Measurements from ENCODE around the gene ADARB2. TPM values are rescaled to one million over a fixed set of nuclear protein-coding genes. Genes with fewer than 3 reads are reported as not detected.

Gene ADARB2
- total RNA-seq, 3 donors from 2014 or later = 0.03 to 0.05 TPM; not detected in 1

DNA sequence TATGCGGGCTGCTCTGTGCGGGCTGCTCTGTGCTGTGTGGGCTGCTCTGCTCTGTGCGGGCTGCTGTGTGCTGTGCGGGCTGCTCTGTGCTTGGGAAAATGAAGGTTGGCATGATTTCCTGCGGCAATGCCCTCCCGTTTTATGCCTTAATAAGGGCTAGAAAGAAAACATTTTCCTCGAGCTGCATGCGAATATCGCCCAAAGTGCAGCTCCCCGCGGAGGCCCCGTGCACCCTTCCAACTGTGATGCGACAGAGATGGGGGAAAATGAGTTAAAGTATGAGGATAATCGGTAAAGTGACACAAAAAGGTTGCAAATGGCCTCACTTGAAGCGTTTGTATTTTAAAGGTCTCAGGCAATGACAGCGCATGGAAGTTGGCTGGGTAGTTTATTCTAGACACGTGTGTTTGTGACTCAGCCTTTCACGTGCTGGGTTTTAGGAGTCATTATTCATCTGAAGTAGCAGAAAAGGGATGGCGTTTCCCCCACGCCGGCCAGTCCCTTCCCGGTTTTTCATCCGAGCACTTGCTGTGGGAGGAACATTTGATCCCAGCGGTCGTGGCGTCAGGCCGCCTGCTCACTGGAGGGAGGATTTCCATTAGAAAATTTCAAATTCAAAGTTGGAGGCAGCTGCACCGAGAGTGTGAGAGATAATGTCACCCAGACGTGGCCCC is 220.7 kb downstream of the ADARB2 start:
- Mint-ChIP-seq H3K36me3 (ENCODE audit: insufficient read depth) (no peaks in the 10 kb centered on the region), H3K4me1 (ENCODE audit: low read depth) (no peaks in the 10 kb centered on the region), H3K9me3 (no peaks in the 10 kb centered on the region), H3K27me3 (ENCODE audit: low read depth) (no peaks in the 10 kb centered on the region), H3K4me3 (no peak overlapping the region)
- DNase-seq = no peak
- ATAC-seq = no peak

DNA sequence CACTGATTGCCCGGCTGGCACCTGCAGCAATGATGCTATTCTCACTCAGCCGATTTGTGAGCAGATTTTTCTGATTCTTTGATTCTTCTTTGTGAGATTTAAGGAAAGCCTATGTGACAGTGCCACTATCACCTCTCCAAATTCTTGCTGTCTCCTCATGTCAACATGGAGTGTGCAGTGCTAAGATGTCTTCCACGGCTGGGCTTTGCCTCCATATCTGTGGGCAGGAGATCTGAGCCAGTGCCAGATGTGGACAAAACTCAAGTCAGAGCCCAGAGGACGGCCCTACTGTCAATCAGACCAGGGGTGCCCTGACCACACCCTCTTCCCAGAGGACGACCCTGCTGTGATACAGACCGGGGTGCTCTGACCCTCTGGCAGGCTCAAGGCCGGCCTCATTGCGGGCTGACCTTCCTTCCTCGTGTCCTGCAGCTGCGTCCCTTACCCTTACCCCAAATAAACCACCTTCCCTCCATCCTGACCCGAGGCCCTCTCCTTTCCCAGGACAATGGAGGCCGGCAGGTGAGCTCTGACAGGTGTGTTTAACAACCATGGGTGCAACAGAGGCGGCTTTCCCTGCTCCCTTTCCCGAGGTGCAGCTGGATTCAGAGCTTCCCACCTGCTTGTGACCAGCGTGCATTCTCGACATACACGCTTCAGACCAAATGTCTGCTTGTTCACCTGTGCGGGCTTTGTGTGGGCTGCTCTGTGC is 221.4 kb downstream of the ADARB2 start:
- Mint-ChIP-seq H3K36me3 (ENCODE audit: insufficient read depth) (no peaks in the 10 kb centered on the region), H3K9me3 (no peaks in the 10 kb centered on the region), H3K4me3 (no peak overlapping the region), H3K4me1 (ENCODE audit: low read depth) (no peaks in the 10 kb centered on the region), H3K27me3 (ENCODE audit: low read depth) (no peaks in the 10 kb centered on the region)
- ATAC-seq = no peak
- DNase-seq = no peak

DNA sequence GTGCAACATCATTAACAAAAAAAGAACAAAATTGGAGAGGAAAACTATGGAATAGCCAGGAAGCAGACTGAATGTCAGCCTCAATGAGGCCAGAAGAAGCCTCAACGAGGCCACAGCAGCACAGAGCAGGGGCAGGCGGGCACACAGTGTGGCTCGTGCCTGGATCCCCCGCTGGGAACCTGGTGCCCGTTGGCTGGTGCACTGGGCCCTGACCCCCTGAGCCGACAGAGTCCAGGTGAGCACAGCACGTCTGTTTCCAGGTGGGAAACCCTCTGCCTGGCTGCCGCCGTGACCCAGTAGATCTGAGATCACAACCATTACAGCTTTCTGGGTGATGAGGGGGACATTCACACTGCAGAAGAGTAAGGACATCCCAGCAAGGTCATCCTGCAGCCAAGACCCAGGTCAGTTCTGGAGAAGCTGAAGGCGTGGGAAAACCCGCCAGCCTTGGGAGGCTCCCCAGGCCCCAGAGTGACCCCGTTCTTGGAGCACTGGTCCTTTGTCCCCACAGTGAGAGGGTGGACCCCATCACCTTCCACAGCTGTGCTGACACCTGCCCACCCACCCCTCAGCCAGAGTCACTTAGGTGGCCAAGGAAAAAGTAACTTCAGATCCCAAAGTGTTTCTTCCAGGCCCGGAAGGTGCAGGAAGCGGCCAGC is 222.1 kb downstream of the ADARB2 start:
- Mint-ChIP-seq H3K9me3 (no peaks in the 10 kb centered on the region), H3K4me3 (no peak overlapping the region), H3K36me3 (ENCODE audit: insufficient read depth) (no peaks in the 10 kb centered on the region), H3K4me1 (ENCODE audit: low read depth) (no peaks in the 10 kb centered on the region), H3K27me3 (ENCODE audit: low read depth) (no peaks in the 10 kb centered on the region)
- no peak for ATAC-seq
- no peak for DNase-seq

DNA sequence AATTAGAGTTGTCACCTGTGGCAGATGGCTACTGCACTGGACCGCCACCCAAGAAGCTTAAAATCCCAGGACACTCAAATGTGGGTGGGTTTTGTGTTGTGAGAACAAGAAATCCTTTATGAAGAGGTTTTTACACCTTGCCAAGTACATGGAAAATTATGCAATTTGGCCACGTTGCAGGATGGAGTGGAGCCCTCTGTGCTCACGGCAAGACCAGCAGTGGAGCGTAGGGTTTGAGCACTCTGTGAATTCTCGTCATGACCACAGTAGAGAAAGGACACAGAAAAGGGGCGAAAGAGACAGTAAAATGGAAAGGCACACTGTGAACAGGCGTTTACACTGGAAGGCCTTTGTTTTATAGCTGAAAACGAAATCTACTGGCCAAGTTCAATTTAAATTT is 222.6 kb downstream of the ADARB2 start:
- H3K36me3 Mint-ChIP-seq (ENCODE audit: insufficient read depth) = no peaks in the 10 kb centered on the region
- no peaks in the 10 kb centered on the region for H3K9me3 Mint-ChIP-seq
- no peaks in the 10 kb centered on the region for H3K27me3 Mint-ChIP-seq (ENCODE audit: low read depth)
- no peaks in the 10 kb centered on the region for H3K4me1 Mint-ChIP-seq (ENCODE audit: low read depth)
- DNase-seq (no peak), ATAC-seq (no peak)
- H3K4me3 Mint-ChIP-seq = no peak overlapping the region

DNA sequence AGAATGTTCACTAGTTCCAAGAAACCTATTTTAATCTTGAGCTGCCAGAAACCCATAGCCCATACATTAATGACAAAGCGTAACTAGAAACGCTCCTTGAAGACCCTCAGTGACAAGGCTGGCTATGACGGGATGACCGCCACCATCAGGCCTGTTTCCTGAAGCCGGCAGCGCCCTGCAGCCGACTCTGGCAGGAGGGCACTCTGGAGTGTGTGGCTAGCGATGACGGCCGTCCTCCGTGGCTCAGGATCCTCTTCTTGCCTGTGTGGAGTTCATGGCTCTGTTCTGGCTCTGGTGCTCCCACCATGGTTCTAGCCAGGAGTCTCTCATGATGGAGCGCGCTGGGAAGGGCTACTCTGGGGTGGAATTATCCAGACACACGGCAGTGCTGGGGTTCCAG is 224.1 kb downstream of the ADARB2 start:
- no peaks in the 10 kb centered on the region for H3K4me1 Mint-ChIP-seq (ENCODE audit: low read depth)
- H3K9me3 Mint-ChIP-seq = no peaks in the 10 kb centered on the region
- ATAC-seq (no peak), DNase-seq (no peak)
- peaks cover 5% of the 10 kb centered on the region for H3K27me3 Mint-ChIP-seq (ENCODE audit: low read depth)
- H3K4me3 Mint-ChIP-seq = no peak overlapping the region
- no peaks in the 10 kb centered on the region for H3K36me3 Mint-ChIP-seq (ENCODE audit: insufficient read depth)

DNA sequence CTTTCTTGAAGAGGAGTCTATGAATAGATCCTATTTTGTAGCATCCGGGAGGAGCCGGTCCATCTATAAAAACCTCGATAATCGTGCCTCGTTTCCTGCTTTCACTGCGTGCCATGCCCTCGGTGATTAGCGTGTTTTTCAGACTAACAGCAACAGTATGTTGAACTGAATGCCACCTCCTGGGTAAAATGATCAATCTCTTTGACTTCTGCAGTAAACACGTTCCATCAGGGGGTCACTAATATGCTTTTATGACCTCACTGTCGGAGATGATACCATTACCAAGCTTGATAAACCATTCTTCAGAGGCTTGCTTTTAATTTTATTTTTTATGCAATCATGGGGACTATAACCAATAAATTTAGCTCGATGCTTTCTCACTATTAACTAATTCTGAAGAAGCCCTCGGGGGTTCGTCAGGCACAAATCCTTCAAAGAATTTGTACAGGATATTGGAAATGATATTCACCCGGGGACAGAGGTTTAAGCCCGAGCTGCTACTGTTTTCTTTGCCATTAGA is 228.3 kb downstream of the ADARB2 start:
- no peaks in the 10 kb centered on the region for H3K4me1 Mint-ChIP-seq (ENCODE audit: low read depth)
- DNase-seq = no peak

DNA sequence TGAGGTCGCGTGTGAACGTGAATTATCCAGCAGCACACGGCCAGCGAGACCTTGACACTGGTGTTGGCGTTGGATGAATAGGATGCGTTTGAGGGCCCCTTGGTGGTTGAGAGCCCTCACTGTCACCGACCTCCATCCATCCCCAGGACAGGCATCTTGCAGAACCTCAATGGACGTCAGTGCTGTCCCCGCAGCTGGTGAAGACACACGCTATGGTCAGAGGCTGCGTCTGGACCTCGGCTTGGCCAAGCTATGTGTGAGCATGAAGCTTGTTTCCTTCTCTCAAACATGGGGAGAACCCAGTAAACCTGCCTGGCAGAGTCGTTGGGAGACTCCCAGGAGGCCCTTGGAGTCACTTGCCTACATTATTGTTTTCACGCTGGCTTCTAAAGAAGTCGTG is 229.2 kb downstream of the ADARB2 start:
- ATAC-seq = no peak
- H3K36me3 Mint-ChIP-seq (ENCODE audit: insufficient read depth) = no peaks in the 10 kb centered on the region
- DNase-seq = no peak
- H3K4me3 Mint-ChIP-seq = no peak overlapping the region
- H3K4me1 Mint-ChIP-seq (ENCODE audit: low read depth) = no peaks in the 10 kb centered on the region
- peaks cover 11% of the 10 kb centered on the region for H3K27me3 Mint-ChIP-seq (ENCODE audit: low read depth)
- no peaks in the 10 kb centered on the region for H3K9me3 Mint-ChIP-seq

More for the DNA sequence above, 228.3 kb downstream of the ADARB2 start:
- peaks cover 7% of the 10 kb centered on the region for H3K27me3 Mint-ChIP-seq (ENCODE audit: low read depth)
- no peaks in the 10 kb centered on the region for H3K9me3 Mint-ChIP-seq
- no peak overlapping the region for H3K4me3 Mint-ChIP-seq
- no peaks in the 10 kb centered on the region for H3K36me3 Mint-ChIP-seq (ENCODE audit: insufficient read depth)
- no peak for ATAC-seq

DNA sequence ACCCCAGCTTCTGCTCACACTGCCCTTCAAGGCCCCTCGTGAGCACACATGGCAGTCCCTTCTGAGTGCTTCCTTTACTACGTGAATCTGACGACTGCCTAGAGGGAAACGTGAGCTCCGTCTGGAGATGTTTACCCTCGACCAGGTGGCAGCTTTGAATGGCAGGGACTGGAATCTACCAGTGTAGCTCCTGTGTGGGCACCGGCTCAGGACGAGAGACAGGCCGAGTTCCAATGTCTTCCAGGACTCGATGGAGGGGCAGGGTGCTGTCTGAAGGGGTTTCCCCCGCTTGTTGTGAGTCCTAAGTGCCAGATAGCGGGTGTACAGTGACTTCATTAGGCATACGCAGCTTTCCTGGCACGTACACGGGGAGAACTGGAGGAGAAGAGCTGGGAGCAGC is 229.9 kb downstream of the ADARB2 start:
- ATAC-seq = no peak
- Mint-ChIP-seq H3K36me3 (ENCODE audit: insufficient read depth) (no peaks in the 10 kb centered on the region), H3K27me3 (ENCODE audit: low read depth) (peaks cover 11% of the 10 kb centered on the region), H3K4me3 (no peak overlapping the region), H3K9me3 (no peaks in the 10 kb centered on the region), H3K4me1 (ENCODE audit: low read depth) (no peaks in the 10 kb centered on the region)
- DNase-seq = no peak

DNA sequence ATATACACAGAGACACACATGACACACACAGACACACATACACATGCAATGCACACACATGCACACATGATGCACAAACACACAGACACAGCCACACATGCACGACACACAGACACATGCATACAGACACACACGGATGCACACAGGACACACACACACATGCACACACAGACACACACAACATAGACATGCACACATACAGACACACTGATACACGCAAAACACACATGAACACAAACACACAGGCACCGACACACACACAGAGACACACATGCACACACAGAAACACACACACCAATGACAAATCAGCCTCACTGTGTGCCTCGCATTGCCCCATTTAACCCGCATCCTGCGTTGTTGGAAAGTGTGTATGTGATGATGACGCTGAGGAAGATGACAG is 232.4 kb downstream of the ADARB2 start:
- H3K36me3 Mint-ChIP-seq (ENCODE audit: insufficient read depth) = no peaks in the 10 kb centered on the region
- H3K4me1 Mint-ChIP-seq (ENCODE audit: low read depth) = no peaks in the 10 kb centered on the region
- ATAC-seq = no peak
- no peak for DNase-seq
- no peak overlapping the region for H3K4me3 Mint-ChIP-seq
- H3K27me3 Mint-ChIP-seq (ENCODE audit: low read depth) = peaks cover 11% of the 10 kb centered on the region
- no peaks in the 10 kb centered on the region for H3K9me3 Mint-ChIP-seq

DNA sequence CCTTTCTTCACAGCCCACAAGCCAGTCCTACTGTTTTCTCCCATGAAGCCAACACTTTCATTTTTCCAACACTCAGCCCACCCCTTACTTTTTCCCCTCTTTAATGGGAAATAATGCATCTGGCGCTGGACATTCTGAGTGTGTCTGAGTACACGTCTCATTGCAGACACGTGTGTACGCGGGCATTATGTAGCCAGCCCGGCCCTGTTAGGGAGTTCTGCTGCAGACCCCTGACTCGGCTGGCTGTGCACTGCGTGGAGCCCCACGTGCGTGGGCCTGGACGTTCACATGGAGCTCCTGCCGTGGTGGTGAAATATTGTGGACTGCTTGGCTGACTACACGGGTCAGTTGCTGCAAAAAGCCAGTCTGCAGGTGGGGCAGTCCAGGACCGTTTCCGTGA is 233.0 kb downstream of the ADARB2 start:
- ATAC-seq = no peak
- no peak overlapping the region for H3K4me3 Mint-ChIP-seq
- H3K4me1 Mint-ChIP-seq (ENCODE audit: low read depth) = no peaks in the 10 kb centered on the region
- DNase-seq = no peak
- H3K36me3 Mint-ChIP-seq (ENCODE audit: insufficient read depth) = no peaks in the 10 kb centered on the region
- peaks cover 9% of the 10 kb centered on the region for H3K27me3 Mint-ChIP-seq (ENCODE audit: low read depth)
- H3K9me3 Mint-ChIP-seq = no peaks in the 10 kb centered on the region

DNA sequence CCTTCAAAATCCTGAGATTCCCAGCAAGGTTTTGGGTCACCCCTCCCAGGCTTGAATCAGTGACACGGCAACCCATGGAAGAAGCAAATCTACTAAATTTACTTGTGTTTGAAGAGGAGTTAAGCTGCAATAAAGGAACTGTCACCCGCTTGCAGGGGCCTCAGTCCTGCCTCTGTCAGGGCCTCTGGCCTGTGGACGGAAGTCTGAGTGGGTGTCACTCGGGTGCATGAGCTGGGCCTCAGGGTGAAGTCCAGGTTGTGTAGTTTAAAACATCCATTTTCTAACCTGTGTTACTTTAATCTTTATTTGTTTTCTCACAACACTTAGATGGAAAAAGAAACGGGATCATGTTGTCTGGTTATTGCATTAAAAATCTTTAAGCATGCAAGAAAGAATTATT is 234.9 kb downstream of the ADARB2 start:
- DNase-seq = no peak
- Mint-ChIP-seq H3K4me1 (ENCODE audit: low read depth) (no peaks in the 10 kb centered on the region), H3K4me3 (no peak overlapping the region), H3K9me3 (no peaks in the 10 kb centered on the region), H3K36me3 (ENCODE audit: insufficient read depth) (no peaks in the 10 kb centered on the region), H3K27me3 (ENCODE audit: low read depth) (peaks cover 5% of the 10 kb centered on the region)
- ATAC-seq = no peak

DNA sequence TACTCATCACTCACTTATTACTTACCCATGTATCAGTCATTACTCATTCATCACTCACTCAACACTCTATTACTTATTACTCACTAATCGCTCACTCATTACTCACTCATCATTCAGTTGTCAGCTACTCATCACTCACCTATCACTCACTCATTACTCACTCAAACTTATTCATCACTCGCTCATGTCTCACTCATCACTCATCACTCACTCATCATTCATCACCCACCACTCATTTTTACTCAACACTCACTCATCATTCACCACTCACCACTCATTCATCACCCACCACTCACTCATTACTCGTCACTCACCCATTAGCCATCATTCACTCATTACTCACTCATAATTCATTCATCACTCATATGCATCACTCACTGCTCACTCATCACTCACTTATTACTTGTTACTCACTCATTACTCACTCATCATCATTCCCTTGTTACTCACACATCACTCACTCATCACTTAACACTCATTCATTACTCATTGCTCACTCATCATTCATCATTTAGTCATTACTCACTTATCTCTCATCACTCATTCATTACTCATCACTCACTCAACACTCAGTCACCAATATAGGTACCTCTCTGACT is 237.9 kb downstream of the ADARB2 start:
- Mint-ChIP-seq H3K36me3 (ENCODE audit: insufficient read depth) (no peaks in the 10 kb centered on the region), H3K27me3 (ENCODE audit: low read depth) (peaks cover 5% of the 10 kb centered on the region), H3K9me3 (no peaks in the 10 kb centered on the region), H3K4me3 (no peak overlapping the region), H3K4me1 (ENCODE audit: low read depth) (no peaks in the 10 kb centered on the region)
- peak; percentile 54 to 76 for ATAC-seq
- no peak for DNase-seq

DNA sequence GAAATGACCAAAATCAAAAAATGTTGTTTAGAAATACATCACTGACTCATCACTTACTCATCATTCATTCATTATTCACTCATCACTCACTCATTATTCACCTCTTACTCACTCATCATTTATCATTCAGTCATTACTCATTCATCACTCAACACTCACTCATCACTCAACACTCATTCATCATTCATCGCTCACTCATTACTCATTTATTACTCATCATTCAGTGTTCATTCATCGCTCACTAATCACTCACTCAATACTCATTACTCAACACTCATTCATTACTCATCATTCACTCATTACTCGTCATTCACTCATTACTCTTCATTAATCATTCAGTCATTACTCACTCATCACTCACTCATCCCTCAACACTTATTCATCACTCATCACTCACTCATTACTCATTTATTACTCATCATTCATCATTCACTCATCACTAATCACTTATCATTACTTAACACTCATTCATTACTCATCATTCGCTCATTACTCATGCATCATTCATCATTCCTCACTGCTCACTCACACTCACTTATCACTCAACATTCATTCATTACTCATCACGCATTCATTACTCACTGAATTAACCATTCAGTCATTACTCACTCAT is 238.5 kb downstream of the ADARB2 start:
- H3K4me3 Mint-ChIP-seq = no peak overlapping the region
- DNase-seq (no peak), ATAC-seq (peak; percentile 41 to 61)
- H3K9me3 Mint-ChIP-seq = no peaks in the 10 kb centered on the region
- H3K27me3 Mint-ChIP-seq (ENCODE audit: low read depth) = peaks cover 2% of the 10 kb centered on the region
- no peaks in the 10 kb centered on the region for H3K4me1 Mint-ChIP-seq (ENCODE audit: low read depth)
- H3K36me3 Mint-ChIP-seq (ENCODE audit: insufficient read depth) = no peaks in the 10 kb centered on the region

DNA sequence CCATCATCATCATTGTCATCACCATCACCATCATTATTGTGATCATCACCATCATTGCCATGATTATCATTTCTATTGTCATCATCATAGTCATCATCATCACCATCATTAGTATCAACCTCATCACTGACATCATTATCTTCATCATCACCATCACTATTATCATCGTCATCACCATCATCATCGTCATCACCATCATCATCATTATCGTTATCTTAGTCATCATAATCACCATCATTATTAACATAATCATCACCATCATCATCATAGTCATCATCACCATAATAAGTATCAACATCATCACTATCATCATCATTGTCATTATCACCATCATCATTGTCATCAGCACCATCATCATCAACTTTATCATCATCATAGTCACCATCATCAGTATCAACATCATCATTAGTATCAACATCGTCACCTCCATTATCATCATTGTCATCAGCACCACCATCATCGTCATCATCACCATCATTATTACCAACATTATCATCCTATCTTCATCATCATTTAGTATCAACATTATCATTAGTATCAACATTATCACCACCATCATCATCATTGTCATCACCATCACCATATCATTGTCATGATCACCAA is 241.3 kb downstream of the ADARB2 start:
- Mint-ChIP-seq H3K4me3 (no peak overlapping the region), H3K27me3 (ENCODE audit: low read depth) (peaks cover 3% of the 10 kb centered on the region), H3K36me3 (ENCODE audit: insufficient read depth) (no peaks in the 10 kb centered on the region), H3K4me1 (ENCODE audit: low read depth) (no peaks in the 10 kb centered on the region), H3K9me3 (no peaks in the 10 kb centered on the region)
- no peak for DNase-seq
- no peak for ATAC-seq
